ENCODE data around the gene CACNA1S. TPM values are rescaled to one million over a fixed set of nuclear protein-coding genes. Genes with fewer than 3 reads are reported as not detected.

Gene CACNA1S
- total RNA-seq, 1 donor from 2014 or later = not detected

DNA sequence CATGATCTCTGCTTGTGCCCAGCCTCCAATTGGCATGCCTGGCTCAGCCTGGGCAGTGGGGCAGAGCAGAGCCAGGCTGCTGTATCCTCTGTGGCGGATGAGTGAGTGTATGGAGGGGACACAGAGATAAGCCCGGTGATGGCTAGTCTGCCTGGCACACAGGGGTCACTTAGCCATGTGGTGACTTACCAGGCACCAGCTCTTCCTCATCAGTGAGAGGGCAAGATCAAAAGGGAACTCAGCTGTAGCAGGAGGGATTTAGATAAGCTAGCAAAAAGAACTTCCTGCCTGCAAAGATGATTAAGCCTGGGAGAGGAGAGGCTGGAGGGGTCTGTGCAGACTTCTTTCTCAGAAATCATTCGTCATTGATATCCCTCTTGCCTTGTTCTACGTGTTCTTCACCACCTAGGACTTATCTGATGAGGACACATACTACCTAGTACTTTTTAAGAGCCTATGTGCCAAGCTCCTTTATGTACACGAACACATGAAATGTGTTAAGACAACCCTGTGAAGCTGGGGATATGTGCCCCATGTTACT is 96.6 kb downstream of the CACNA1S start:
- intact Hi-C loops (cut with micrococcal nuclease) = loop anchor here (5.0 kb wide), 1 partner anchor 663 kb away; no protein-coding TSS in a partner anchor
- Mint-ChIP-seq H3K27me3 (no peaks in the 10 kb centered on the region), H3K4me3 (peak overlapping the region; percentile 54), H3K27ac (peak overlapping the region; percentile 97), H3K36me3 (ENCODE audit: low read depth) (peaks cover 6% of the 10 kb centered on the region), H3K4me1 (peaks cover 86% of the 10 kb centered on the region), H3K9me3 (no peaks in the 10 kb centered on the region)
- DNase-seq = peak; percentile 74

DNA sequence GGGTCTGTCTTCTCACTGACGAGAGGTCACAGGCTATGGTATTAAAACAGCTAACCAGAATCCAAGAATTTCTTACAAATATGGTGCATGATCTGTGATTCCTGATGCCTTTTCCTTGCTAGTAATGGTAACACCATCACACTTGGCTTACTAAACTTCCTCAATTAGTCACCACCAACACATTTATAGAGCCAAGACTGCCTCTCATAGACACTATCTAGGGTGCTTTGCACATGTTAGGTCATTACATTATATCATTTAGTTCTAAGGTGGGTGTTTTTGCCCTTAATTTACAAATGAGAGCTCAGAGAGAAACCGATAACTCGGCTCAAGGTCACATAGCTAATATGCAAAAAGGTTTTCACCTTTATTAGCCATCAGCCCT is 97.4 kb downstream of the CACNA1S start:
- Mint-ChIP-seq H3K9me3 (no peaks in the 10 kb centered on the region), H3K27me3 (no peaks in the 10 kb centered on the region), H3K27ac (peak overlapping the region; percentile 42), H3K36me3 (ENCODE audit: low read depth) (peaks cover 6% of the 10 kb centered on the region), H3K4me3 (peak overlapping the region; percentile 2), H3K4me1 (peaks cover 81% of the 10 kb centered on the region)
- intact Hi-C loops (cut with micrococcal nuclease) = loop anchor here (5.0 kb wide), 1 partner anchor 663 kb away; no protein-coding TSS in a partner anchor
- no peak for DNase-seq

DNA sequence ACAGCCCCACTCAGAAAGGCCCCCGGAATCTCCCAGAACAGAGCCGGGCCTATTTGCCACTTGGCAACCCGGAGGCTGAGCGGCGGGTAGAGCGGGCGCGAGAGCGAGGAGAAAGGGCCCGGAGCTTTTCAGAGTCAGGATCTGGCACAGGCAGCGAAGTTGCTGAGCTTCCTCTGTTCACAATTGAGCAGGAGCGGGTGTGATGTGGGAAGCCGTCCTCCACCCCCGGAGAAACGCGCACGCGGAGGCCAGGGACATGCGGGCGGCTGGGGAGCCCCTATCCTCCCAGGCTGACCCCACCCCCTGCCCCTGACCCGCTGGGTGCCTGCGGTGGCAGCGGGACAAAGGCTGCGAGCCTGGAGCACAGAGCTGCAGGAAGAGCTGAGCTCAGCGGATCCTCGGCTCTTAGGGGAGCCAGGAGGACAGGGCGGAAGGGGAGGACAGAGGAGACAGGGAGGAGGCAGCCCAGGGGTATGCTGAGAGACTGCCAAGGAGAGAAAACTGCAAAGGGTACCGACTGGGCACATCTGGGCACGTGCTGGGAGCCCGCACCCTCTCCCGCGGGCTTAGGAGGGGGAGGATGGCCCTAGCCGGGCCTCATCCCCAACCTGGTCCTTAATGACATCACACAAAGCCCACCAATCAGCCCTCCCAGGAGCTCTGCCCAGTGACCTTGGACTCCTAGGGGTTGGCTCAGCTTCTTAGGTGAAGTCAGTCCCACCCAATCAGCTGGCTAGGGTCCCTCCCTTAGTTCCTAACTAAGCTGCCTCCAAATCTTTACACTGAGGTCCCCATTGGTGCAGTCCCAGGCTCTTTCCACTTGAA is 98.0 kb downstream of the CACNA1S start:
- Mint-ChIP-seq H3K4me3 (peak overlapping the region; percentile 2), H3K27me3 (no peaks in the 10 kb centered on the region), H3K9me3 (no peaks in the 10 kb centered on the region), H3K4me1 (peaks cover 79% of the 10 kb centered on the region), H3K27ac (peak overlapping the region; percentile 84), H3K36me3 (ENCODE audit: low read depth) (peaks cover 7% of the 10 kb centered on the region)
- no peak for DNase-seq
- intact Hi-C loops (cut with micrococcal nuclease) = no loop called here

DNA sequence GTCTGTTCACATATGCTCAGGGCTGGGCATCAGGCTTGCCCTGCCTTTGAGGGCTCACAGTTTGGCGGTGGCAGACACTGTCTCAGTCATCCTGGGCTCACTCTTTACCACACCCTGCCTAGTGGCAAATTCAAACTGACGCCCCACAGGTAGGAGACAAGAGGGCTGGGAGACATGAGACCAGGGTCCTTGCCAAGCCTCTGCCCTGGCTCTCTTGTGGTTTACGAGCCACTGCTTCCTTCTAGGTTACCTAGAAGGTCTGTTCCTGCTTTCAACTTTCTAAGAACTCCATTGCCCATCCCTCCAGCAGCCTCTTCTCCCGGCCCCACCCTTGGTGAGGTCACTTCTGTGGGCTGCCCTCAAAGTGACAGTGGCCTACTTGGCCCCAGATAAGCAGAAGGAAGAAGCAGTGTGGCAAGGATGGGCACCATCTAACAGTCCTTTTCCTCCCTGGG is 99.2 kb downstream of the CACNA1S start:
- intact Hi-C loops (cut with micrococcal nuclease) = no loop called here
- H3K27ac Mint-ChIP-seq = peak overlapping the region; percentile 84
- peak overlapping the region; percentile 68 for H3K4me3 Mint-ChIP-seq
- H3K4me1 Mint-ChIP-seq = peaks cover 72% of the 10 kb centered on the region
- H3K27me3 Mint-ChIP-seq = no peaks in the 10 kb centered on the region
- peak; percentile 76 for DNase-seq
- no peaks in the 10 kb centered on the region for H3K9me3 Mint-ChIP-seq
- peaks cover 7% of the 10 kb centered on the region for H3K36me3 Mint-ChIP-seq (ENCODE audit: low read depth)

DNA sequence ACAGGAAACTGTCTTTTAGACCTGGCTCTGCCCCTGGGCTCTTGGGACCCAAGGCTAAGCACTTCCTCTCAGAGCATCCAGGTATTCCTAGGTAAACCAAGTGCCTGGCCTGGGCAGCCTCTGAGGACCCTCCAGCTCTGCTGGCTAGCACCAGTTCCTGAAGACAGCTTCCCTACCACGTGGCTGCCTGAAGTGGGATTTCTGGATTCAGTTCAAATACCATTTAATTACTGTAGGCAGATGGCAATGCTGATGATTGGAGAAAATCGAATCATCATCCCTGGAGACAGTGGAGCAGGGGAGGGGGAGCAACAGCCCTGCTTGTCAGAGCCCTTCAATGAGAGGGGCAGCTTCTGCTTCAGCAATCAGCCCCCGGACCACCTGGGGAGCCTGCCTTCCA is 100.6 kb downstream of the CACNA1S start:
- H3K36me3 Mint-ChIP-seq (ENCODE audit: low read depth) = peaks cover 7% of the 10 kb centered on the region
- peaks cover 59% of the 10 kb centered on the region for H3K4me1 Mint-ChIP-seq
- peak overlapping the region; percentile 42 for H3K27ac Mint-ChIP-seq
- no peak overlapping the region for H3K4me3 Mint-ChIP-seq
- no peaks in the 10 kb centered on the region for H3K27me3 Mint-ChIP-seq
- DNase-seq = no peak
- H3K9me3 Mint-ChIP-seq = no peaks in the 10 kb centered on the region
- intact Hi-C loops (cut with micrococcal nuclease) = no loop called here

DNA sequence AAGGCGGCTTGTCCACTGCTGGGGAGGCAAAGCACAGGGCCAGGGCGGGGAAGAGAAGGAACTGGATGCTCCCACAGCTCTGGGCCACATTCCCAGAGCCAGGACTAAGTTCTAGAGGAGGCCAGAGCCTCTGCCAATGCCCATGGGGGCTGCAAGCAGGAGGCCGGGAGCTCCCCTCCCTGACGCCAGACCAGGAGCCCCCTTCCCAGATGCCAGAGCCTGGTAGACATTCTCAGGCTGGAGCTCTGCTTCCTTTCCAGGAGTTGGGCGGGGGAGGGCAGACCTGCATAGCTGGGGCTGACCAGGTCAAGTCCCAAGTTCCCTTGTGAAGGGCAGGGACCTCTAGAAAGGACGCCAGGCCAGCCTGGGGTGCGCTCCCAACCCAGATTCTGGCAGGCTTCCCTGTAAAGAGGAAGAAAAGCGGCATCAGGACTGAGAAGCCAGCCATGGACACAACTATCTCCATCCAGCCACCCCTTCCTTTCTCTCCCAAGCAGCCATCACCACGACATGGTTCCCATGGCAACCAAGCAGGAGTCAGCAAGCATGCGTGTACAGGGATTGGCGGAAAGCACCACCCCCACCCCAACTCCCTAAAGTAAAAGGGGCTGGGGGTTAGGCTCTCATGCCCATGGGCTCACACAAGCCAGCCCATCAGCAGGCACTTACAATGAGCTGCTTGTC is 102.1 kb downstream of the CACNA1S start:
- intact Hi-C loops (cut with micrococcal nuclease) = no loop called here
- no peak overlapping the region for H3K4me3 Mint-ChIP-seq
- no peaks in the 10 kb centered on the region for H3K27me3 Mint-ChIP-seq
- H3K36me3 Mint-ChIP-seq (ENCODE audit: low read depth) = peaks cover 11% of the 10 kb centered on the region
- H3K4me1 Mint-ChIP-seq = peaks cover 46% of the 10 kb centered on the region
- DNase-seq = no peak
- peak overlapping the region; percentile 17 for H3K27ac Mint-ChIP-seq
- H3K9me3 Mint-ChIP-seq = no peaks in the 10 kb centered on the region

DNA sequence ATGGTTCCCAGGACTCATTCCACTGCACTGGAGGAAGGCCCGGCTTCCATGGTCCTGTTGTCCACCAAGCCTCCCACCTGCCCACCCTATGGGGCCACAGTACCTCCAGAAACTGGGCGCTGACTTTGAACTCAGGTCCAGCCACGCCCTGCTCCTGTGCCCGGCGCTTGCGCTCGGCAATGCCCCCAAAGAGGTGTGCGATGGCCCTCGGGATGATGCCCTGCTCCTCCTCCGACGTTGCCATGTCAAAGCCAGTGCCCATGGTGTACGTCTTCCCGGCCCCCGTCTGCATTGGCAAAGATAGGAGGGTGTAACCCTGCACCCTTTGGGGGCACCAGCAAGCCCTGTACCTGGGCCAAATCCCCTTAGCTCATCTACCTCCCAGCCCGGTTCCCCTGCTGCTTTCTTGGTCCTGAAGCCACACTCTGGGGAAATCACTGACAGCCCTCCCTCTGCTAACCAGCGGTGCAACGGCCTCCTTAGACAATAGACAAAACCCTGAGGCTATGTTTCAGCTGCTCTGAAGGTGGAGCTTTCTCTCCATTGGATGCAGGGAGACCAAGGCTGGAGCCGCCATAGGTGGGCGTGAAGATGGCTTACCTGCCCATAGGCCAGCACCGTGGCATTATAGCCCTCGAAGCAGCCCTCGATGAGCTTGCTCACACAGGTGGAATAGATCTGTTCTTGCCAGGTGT is 103.4 kb downstream of the CACNA1S start:
- no peak overlapping the region for H3K27ac Mint-ChIP-seq
- H3K9me3 Mint-ChIP-seq = no peaks in the 10 kb centered on the region
- H3K27me3 Mint-ChIP-seq = no peaks in the 10 kb centered on the region
- peaks cover 18% of the 10 kb centered on the region for H3K36me3 Mint-ChIP-seq (ENCODE audit: low read depth)
- no peak overlapping the region for H3K4me3 Mint-ChIP-seq
- peaks cover 36% of the 10 kb centered on the region for H3K4me1 Mint-ChIP-seq
- intact Hi-C loops (cut with micrococcal nuclease) = no loop called here
- no peak for DNase-seq

DNA sequence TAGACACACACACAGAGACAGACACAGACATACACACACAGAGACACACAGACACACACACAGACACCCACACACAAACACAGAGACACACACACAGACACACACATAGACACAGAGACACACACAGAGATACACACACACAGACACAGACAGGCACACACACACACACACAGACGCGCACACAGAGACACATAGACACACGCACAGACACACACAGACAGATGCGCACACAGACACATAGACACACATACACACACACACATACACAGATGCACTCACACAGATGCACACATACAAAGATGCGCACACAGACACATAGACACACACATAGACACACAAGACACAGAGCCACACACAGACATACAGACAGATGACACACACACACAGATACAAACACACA is 104.7 kb downstream of the CACNA1S start:
- H3K27me3 Mint-ChIP-seq = no peaks in the 10 kb centered on the region
- no peak for DNase-seq
- H3K9me3 Mint-ChIP-seq = no peaks in the 10 kb centered on the region
- intact Hi-C loops (cut with micrococcal nuclease) = no loop called here
- H3K36me3 Mint-ChIP-seq (ENCODE audit: low read depth) = peaks cover 25% of the 10 kb centered on the region
- H3K4me3 Mint-ChIP-seq = no peak overlapping the region
- peaks cover 29% of the 10 kb centered on the region for H3K4me1 Mint-ChIP-seq
- H3K27ac Mint-ChIP-seq = no peak overlapping the region

DNA sequence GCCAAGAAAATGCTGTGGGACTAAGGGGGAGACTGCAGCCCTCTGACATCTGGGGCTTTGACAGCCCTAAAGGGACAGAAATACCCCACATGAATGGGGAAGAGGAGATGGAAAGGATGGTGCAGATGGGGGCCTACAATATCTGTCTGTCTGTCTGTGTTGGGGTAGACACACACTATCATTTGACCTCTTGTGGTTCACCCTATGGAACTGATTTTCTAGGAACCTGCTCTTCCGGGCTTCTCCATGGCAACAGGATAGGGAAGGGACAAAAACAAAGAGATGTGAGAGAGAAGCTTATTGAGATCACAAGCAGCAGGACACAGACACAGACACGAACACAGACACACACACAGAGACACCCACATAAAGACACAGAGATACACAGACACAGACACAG is 105.8 kb downstream of the CACNA1S start:
- Mint-ChIP-seq H3K9me3 (no peaks in the 10 kb centered on the region), H3K36me3 (ENCODE audit: low read depth) (peaks cover 35% of the 10 kb centered on the region), H3K4me1 (peaks cover 22% of the 10 kb centered on the region), H3K27me3 (no peaks in the 10 kb centered on the region), H3K27ac (no peak overlapping the region), H3K4me3 (no peak overlapping the region)
- intact Hi-C loops (cut with micrococcal nuclease) = no loop called here
- DNase-seq = no peak

DNA sequence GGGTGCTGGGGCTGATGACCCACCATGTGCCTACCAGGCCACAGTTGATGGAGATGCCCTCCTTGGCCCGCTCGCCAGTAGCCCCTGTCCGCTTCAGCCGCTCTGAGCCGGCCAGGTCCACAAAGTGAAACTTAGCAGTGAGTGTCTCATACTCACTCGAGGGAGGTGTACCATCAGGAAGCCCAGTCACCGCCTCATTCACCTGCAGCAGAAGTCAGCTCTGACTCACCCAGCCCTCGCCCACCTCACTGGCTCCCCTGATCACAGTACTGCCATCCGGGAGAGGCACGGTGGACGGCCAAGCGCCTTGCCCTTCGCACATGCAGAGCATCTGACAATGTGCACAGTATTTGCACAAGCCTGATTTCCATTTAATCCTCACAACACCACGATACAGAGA is 107.5 kb downstream of the CACNA1S start:
- DNase-seq = no peak
- intact Hi-C loops (cut with micrococcal nuclease) = no loop called here
- H3K4me1 Mint-ChIP-seq = peaks cover 15% of the 10 kb centered on the region
- no peaks in the 10 kb centered on the region for H3K27me3 Mint-ChIP-seq
- no peaks in the 10 kb centered on the region for H3K9me3 Mint-ChIP-seq
- peaks cover 46% of the 10 kb centered on the region for H3K36me3 Mint-ChIP-seq (ENCODE audit: low read depth)
- no peak overlapping the region for H3K4me3 Mint-ChIP-seq
- H3K27ac Mint-ChIP-seq = no peak overlapping the region

DNA sequence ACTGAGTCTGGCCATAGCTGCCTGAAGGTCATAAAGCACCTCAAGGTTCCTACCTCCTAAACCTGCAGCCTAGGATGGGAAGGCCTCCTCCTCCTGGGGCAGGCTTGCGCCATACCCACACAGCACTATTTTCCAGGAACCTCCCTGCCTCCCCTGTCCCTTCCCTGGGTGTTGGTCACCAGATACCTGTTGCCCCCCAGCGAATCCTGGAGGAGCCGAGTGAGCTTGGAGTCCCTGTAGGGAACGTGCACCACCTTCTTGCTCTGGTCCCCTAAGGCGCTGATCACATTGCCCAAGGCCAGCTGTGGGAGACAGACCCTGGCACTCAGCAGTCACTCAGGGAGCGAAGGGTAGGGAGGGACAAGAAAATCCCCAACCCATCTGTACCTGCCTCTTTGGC is 108.1 kb downstream of the CACNA1S start:
- H3K27ac Mint-ChIP-seq = no peak overlapping the region
- H3K36me3 Mint-ChIP-seq (ENCODE audit: low read depth) = peaks cover 48% of the 10 kb centered on the region
- intact Hi-C loops (cut with micrococcal nuclease) = no loop called here
- peaks cover 10% of the 10 kb centered on the region for H3K4me1 Mint-ChIP-seq
- H3K9me3 Mint-ChIP-seq = no peaks in the 10 kb centered on the region
- DNase-seq = no peak
- H3K27me3 Mint-ChIP-seq = no peaks in the 10 kb centered on the region
- no peak overlapping the region for H3K4me3 Mint-ChIP-seq

DNA sequence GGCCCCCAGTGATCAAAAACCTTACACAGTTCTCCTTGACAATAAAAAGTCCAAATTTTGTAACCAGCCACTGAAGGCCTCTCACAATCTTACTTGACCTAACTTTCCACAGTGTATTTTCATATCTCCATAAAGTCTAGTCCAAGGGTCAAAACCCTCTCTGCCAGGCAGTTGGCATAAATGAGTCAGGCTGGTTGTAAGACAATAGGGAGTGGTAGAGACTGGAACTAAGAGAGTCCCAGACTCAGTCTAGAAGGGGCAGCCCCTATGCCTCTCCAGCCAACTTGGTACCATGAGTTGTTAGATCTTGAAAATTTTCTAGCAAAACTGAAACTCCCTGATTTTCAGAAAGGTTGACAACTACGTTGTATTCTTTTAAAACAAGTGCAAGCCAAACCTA is 109.7 kb downstream of the CACNA1S start:
- H3K9me3 Mint-ChIP-seq = no peaks in the 10 kb centered on the region
- H3K27ac Mint-ChIP-seq = no peak overlapping the region
- no peak for DNase-seq
- H3K27me3 Mint-ChIP-seq = no peaks in the 10 kb centered on the region
- H3K4me3 Mint-ChIP-seq = no peak overlapping the region
- peaks cover 57% of the 10 kb centered on the region for H3K36me3 Mint-ChIP-seq (ENCODE audit: low read depth)
- intact Hi-C loops (cut with micrococcal nuclease) = no loop called here
- H3K4me1 Mint-ChIP-seq = peaks cover 10% of the 10 kb centered on the region

DNA sequence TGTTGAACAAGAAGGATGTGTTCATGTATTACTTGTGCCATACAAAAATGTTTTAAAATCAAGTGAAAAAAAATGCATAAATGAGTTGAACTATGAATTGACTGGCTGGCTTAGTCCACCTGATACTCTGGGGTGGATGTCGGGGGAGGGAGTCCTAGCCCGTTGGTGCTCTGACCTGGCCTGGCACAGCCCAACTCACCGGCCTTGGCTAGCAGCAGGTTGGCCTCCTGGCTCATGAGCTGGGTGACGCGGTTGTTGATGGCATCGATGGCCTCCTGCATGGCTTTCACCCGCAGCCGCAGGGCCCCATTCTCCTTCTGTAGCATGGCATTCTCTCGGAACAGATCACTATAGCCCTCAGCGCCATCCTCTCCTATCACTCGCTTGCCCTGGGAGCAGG is 110.3 kb downstream of the CACNA1S start:
- no peaks in the 10 kb centered on the region for H3K9me3 Mint-ChIP-seq
- no peak for DNase-seq
- no peaks in the 10 kb centered on the region for H3K27me3 Mint-ChIP-seq
- peaks cover 10% of the 10 kb centered on the region for H3K4me1 Mint-ChIP-seq
- intact Hi-C loops (cut with micrococcal nuclease) = no loop called here
- H3K36me3 Mint-ChIP-seq (ENCODE audit: low read depth) = peaks cover 61% of the 10 kb centered on the region
- no peak overlapping the region for H3K4me3 Mint-ChIP-seq
- H3K27ac Mint-ChIP-seq = peak overlapping the region; percentile 34

DNA sequence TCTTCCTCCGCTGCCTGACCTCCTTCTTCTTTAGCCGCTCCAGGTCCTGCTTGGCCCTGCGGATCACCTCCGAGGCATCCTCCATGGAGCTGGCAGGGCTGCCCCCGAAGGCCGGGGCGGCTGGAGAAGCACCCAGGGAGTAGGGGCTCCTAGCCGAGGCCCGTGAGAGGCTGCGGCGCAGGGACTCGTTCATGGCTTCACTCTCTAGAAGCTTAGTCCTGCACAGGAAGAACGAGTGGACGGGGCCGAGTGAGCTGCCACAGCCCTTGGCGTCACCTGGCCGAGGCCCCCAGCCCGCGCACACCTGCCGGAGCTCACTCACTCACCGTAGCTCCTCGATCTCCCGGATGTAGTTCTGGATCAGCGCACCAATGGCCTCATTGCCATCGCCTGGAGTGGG is 111.8 kb downstream of the CACNA1S start:
- intact Hi-C loops (cut with micrococcal nuclease) = no loop called here
- no peaks in the 10 kb centered on the region for H3K27me3 Mint-ChIP-seq
- H3K27ac Mint-ChIP-seq = no peak overlapping the region
- H3K4me1 Mint-ChIP-seq = peaks cover 10% of the 10 kb centered on the region
- peaks cover 67% of the 10 kb centered on the region for H3K36me3 Mint-ChIP-seq (ENCODE audit: low read depth)
- DNase-seq = no peak
- H3K4me3 Mint-ChIP-seq = no peak overlapping the region
- H3K9me3 Mint-ChIP-seq = no peaks in the 10 kb centered on the region
